HCT116 (cell line): ENCODE results near the gene NUDT2.
"Not testable (repeated sequence)": the region's sequence is repeated elsewhere in the genome, so short reads cannot be mapped to it uniquely, and the experiment has no call there.

Experiments used
- CEBPB ChIP-seq: IDR thresholded peaks from 2 replicates; pipeline ENCODE4 v1.6.1; 2012; ENCODE audit warnings: low read depth
- CTCF ChIP-seq, 3 experiments: fragments of 200-600 bp in 1 of 3; sonication (generic) in 1 of 3; IDR thresholded peaks in 2 of 3; conservative IDR thresholded peaks in 1 of 3; 2 replicates each; pipeline ENCODE4 v1.5.1; 2012 to 2017; ENCODE audit warnings: low read depth in 2 of 3, low read length in 2 of 3, antibody characterized with exemption in 1 of 3, borderline replicate concordance in 1 of 3, control low read depth in 1 of 3, mild to moderate bottlenecking in 1 of 3, mixed read lengths in 1 of 3, mixed run types in 1 of 3, moderate library complexity in 1 of 3; ENCODE audit not compliant: insufficient read depth in 1 of 3
- EZH2 ChIP-seq: fragments of 200-600 bp; sonication (generic); IDR thresholded peaks from 2 replicates; pipeline ENCODE4 v1.6.1; 2017; ENCODE audit warnings: antibody characterized with exemption, mixed run types
- EZH2phosphoT487 ChIP-seq: fragments of 200-600 bp; IDR thresholded peaks from 2 replicates; pipeline ENCODE4 v1.6.1; 2018; ENCODE audit warnings: antibody characterized with exemption, borderline replicate concordance
- MAX ChIP-seq: IDR thresholded peaks from 2 replicates; pipeline ENCODE4 v1.6.1; 2012
- POLR2A ChIP-seq: IDR thresholded peaks from 2 replicates; pipeline ENCODE4 v1.7.0; 2011; ENCODE audit warnings: borderline replicate concordance; ENCODE audit not compliant: insufficient read depth, insufficient read length; ENCODE audit errors: extremely low read depth
- RAD21 ChIP-seq: IDR thresholded peaks from 2 replicates; pipeline ENCODE4 v1.6.1; 2012; ENCODE audit warnings: low read depth, mild to moderate bottlenecking
- SIN3A ChIP-seq: IDR thresholded peaks from 2 replicates; pipeline ENCODE4 v1.6.1; 2012; ENCODE audit warnings: low read depth
- SP1 ChIP-seq: IDR thresholded peaks from 2 replicates; pipeline ENCODE4 v1.6.1; 2012; ENCODE audit warnings: low read depth
- YY1 ChIP-seq: IDR thresholded peaks from 2 replicates; pipeline ENCODE4 v1.6.1; 2011; ENCODE audit warnings: low read length, low read depth, moderate library complexity, mild to moderate bottlenecking; ENCODE audit not compliant: insufficient replicate concordance; ENCODE audit errors: extremely low read depth
- ZBTB33 ChIP-seq: IDR thresholded peaks from 2 replicates; pipeline ENCODE4 v1.6.1; 2011; ENCODE audit warnings: mild to moderate bottlenecking, low read length, moderate library complexity; ENCODE audit not compliant: insufficient replicate concordance; ENCODE audit errors: extremely low read depth
- ZNF274 ChIP-seq: fragments of 200-500 bp; sonication (Bioruptor generic); IDR thresholded peaks from 2 replicates; pipeline ENCODE4 v1.6.1; 2014; ENCODE audit warnings: mild to moderate bottlenecking, low read depth, low read length, inconsistent platforms

- not testable (repeated sequence) for TF ChIP-seq CTCF (IDR thresholded peaks at IDR 0.05 in 2 of 3, conservative IDR thresholded peaks at IDR 0.05 in 1 of 3; ENCODE audit: borderline replicate concordance in 1 of 3, insufficient read depth in 1 of 3, low read depth in 2 of 3, low read length in 2 of 3); POLR2A; SIN3A; MAX; RAD21; SP1; CEBPB; EZH2phosphoT487; EZH2; ZBTB33; YY1; ZNF274
Observed at GRCh38 chr9:34352122-34352652, 22.8 kb downstream of the NUDT2 start.
